MM.1S (cell line): ENCODE data around the gene CCBE1.

ENCODE experiments used
- CTCF ChIP-seq: fragments of 300-600 bp; sonication (generic); IDR thresholded peaks from 2 replicates; pipeline ENCODE4 v1.5.1; 2016; ENCODE audit warnings: antibody characterized with exemption, low read length, mixed read lengths
- EZH2phosphoT487 ChIP-seq: fragments of 300-600 bp; sonication (generic); IDR thresholded peaks from 2 replicates; pipeline ENCODE4 v1.6.1; 2018; ENCODE audit warnings: antibody characterized with exemption, low read length

GRCh38 chr18:59672235-59672711, 24.9 kb downstream of the CCBE1 start:
- TF ChIP-seq CTCF (no peak), EZH2phosphoT487 (no peak)
